NB4 (cell line): ENCODE measurements around the gene DEAF1.
A peak's percentile ranks its signal among the peaks of the same experiment; 100 is the strongest.

ENCODE experiments used
- DNase-seq: peaks from one replicate; pipeline ENCODE4 v3.0.0; 2010; ENCODE audit warnings: low read depth
- H3K4me3 ChIP-seq: one replicate; pipeline ENCODE4 v1.5.1; 2011; ENCODE audit warnings: mild to moderate bottlenecking, low read depth, low read length, moderate library complexity
- MYC ChIP-seq: IDR thresholded peaks from 2 replicates; pipeline ENCODE4 v1.6.1; 2011; ENCODE audit warnings: low read depth, low read length
- POLR2A ChIP-seq: IDR thresholded peaks from 2 replicates; pipeline ENCODE4 v1.6.1; 2011; ENCODE audit warnings: mild to moderate bottlenecking; ENCODE audit not compliant: insufficient read length; ENCODE audit errors: extremely low read depth
- TF ChIP-seq, protein P1 (sequence below): IDR thresholded peaks from one replicate; pipeline ENCODE4 v1.5.1; 2012; ENCODE audit warnings: low read depth, low read length
- TF ChIP-seq, protein P2 (sequence below): IDR thresholded peaks from 2 replicates; pipeline ENCODE4 v1.6.1; 2011; ENCODE audit warnings: low read depth, low read length

Gene DEAF1

DNA sequence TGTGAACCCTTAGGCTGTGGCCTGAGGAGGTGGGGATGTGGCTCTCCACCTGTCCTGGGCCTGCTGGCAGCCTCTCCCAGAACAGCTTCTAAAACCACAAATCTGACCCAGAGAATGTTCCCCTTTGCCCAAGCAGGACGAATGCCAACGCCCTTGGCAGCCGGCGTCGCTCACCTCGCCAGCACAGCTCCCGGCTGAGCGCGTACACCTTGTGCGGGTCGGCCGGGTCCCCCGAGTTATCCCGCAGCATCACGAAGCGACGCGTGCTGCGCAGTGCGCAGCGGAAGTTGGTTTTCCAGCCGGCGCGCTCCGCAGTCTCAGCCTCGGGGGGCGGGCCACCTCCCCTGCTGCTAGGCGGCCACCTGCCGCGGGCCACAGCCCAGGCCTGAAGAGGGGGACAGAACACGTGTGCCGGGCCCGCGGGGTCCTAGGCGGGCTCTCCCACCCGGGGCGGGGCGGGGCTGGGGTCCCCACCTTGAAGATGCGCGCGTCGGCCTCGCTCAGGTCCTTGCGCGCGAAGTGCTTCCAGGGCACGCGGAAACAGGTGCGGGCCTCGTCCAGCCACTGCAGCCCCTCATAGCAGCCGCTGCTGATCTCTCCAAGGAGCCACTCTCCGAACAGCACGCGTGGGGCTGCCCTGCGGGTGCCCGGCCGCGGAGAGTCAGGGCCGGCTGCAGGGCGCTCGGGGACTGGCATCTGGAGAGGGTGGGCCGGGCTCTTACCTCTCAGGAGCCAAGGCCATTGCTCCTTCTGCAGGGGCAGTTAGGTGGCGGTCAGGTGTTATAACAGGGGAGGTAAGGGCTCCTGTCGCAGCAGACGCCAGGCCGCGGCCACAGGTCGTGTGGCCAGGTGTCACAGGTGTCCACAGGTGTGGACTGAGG is 80.2 kb downstream of the DEAF1 start:
- DNase-seq: no peak
- H3K4me3 ChIP-seq: peak overlapping the region; percentile 60
- TF ChIP-seq, protein P1, sequence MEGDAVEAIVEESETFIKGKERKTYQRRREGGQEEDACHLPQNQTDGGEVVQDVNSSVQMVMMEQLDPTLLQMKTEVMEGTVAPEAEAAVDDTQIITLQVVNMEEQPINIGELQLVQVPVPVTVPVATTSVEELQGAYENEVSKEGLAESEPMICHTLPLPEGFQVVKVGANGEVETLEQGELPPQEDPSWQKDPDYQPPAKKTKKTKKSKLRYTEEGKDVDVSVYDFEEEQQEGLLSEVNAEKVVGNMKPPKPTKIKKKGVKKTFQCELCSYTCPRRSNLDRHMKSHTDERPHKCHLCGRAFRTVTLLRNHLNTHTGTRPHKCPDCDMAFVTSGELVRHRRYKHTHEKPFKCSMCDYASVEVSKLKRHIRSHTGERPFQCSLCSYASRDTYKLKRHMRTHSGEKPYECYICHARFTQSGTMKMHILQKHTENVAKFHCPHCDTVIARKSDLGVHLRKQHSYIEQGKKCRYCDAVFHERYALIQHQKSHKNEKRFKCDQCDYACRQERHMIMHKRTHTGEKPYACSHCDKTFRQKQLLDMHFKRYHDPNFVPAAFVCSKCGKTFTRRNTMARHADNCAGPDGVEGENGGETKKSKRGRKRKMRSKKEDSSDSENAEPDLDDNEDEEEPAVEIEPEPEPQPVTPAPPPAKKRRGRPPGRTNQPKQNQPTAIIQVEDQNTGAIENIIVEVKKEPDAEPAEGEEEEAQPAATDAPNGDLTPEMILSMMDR: no peak
- TF ChIP-seq, protein P2, sequence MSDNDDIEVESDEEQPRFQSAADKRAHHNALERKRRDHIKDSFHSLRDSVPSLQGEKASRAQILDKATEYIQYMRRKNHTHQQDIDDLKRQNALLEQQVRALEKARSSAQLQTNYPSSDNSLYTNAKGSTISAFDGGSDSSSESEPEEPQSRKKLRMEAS: no peak
- no peak for TF ChIP-seq MYC
- no peak for TF ChIP-seq POLR2A

DNA sequence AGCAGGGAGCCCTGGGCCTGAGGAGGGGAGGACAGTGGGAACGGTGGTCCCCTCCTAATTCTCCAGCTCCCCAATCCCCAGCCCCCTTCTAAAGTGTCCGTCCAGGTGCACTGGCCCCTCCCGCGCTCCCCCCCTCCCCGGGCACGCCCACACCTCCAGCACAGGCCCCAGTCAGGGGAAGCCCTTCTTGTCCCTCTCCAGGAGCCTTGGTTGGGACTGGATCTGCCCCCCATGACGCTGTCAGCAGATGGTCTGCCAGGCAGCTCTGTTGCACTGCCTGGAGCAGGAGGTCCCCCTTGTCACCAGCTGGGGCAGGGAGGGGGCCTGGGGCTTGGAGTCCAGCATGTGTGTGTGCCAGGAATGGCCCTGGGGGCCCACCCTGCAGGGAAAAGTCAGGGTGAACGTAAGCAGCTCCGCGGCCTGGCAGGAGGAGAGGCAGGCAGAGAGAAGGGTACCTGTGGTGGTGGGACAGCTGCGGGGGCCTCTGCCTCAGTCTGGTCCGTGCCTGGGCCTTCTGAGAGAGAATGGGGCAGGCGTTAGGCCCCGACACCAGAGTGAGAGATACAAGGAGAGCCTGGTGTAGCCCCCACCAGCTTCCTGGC is 80.9 kb downstream of the DEAF1 start:
- no peak overlapping the region for H3K4me3 ChIP-seq
- DNase-seq: no peak
- no peak for TF ChIP-seq MYC
- TF ChIP-seq, protein P2: no peak
- TF ChIP-seq, protein P1: no peak
- TF ChIP-seq POLR2A: no peak

DNA sequence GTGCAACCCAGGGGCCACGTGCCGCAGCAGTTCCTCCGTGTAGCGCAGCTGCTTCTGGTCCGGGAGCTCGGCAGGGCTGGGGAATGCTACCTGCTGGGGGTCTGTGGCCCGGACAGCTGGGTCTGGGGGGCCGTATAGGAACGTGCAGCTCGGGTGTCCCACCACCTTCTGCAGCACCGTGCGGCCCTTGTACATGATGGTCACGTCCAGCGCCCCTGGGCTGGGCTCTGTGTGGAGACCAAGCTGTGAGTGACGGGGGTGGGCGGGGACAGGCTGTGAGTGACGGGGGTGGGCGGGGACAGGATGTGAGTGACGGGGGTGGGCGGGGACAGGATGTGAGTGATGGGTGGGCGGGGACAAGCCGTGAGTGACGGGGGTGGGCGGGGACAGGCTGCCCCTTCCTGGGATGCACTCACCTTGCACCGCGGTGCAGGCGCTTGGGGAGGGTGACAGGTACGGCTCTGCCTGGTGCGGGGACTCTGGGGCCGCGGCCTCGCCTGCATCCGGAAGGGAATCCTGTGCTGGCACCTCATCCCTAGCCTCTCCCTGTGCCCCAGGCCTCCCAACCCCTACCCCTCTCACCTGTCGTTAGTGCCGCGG is 81.6 kb downstream of the DEAF1 start:
- DNase-seq: peak; percentile 70
- no peak for TF ChIP-seq MYC
- TF ChIP-seq, protein P1: no peak
- TF ChIP-seq, protein P2: no peak
- no peak for TF ChIP-seq POLR2A
- H3K4me3 ChIP-seq: no peak overlapping the region

DNA sequence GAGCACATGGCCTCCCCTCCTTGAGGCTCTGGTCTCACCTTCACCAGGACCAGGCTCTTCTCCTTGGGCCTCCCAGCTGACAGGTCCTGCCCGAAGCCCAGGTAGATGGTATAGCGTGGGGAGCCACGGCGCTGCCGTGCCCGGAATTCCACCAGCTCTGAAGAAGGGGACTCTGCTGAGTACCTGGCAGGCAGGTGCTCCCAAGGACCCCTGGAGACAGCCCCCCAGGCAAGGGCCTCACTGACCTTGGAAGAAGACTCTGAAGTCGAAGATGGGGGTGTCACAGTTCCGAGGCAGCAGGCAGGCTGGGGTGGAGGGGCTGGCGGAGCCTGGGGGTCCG is 82.1 kb downstream of the DEAF1 start:
- TF ChIP-seq POLR2A: no peak
- TF ChIP-seq, protein P1: no peak
- no peak for TF ChIP-seq MYC
- TF ChIP-seq, protein P2: no peak

DNA sequence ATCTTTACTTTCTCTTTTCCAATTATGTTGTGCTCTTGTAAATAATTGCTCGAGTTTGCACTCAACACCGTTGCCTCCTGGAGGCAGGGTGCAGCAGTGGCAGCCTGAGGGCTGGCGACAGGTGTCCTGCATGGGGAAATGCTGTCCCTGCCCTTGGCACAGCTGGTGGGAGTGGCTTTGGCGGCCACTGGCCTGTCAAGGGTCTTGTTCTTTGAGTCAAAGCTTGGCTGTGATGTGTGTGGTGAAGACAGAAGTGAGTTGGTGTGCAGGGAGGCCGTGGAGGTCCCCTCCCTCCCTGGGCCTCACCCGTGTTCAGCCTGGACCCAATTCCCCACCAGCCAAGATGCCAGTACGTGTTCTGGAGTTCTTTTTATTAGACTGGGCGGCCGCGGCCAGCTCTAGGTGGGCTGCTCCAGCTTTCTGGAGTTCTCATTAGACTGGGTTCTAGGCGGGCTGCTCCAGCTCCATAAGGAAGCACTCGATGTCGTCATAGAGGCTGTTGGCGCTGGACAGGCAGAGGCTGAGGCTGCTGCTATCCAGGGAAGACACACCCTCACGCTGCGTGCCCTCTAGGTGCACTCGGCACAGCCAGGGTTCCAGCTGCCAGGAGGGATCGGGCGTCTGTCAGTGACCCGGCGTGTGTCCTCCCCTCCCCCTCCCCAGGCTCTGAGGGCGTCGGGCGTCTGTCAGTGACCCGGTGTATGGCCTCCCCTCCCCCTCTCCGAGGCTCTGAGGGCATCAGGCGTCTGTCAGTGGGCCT is 82.6 kb downstream of the DEAF1 start:
- TF ChIP-seq, protein P2: no peak
- TF ChIP-seq MYC (no peak), POLR2A (no peak)
- TF ChIP-seq, protein P1: peak; percentile 33
- H3K4me3 ChIP-seq: no peak overlapping the region
- DNase-seq: peak; percentile 64

More for the DNA sequence above, 82.1 kb downstream of the DEAF1 start:
- DNase-seq: no peak
- H3K4me3 ChIP-seq: no peak overlapping the region
